KOPT-K1 (cell line): Measurements from ENCODE around the gene STIL.
"Not testable (repeated sequence)": the region's sequence is repeated elsewhere in the genome, so short reads cannot be mapped to it uniquely, and the experiment has no call there.

ENCODE experiments used
- H3K27ac ChIP-seq: fragments of 200-600 bp; sonication (generic); 2 replicates; pipeline ENCODE4 v1.5.1; 2016; ENCODE audit warnings: antibody characterized with exemption, mild to moderate bottlenecking, low read depth, low read length; ENCODE audit not compliant: poor library complexity, severe bottlenecking
- H3K36me3 ChIP-seq: fragments of 200-600 bp; sonication (generic); 2 replicates; pipeline ENCODE4 v1.5.1; 2017; ENCODE audit warnings: antibody characterized with exemption, mild to moderate bottlenecking, low read length, moderate library complexity; ENCODE audit not compliant: insufficient read depth
- H3K9me3 ChIP-seq: fragments of 200-600 bp; sonication (generic); 2 replicates; pipeline ENCODE4 v1.5.1; 2017; ENCODE audit warnings: antibody characterized with exemption, low read length, mild to moderate bottlenecking; ENCODE audit not compliant: insufficient read depth, poor library complexity, severe bottlenecking

STIL gene

GRCh38 chr1:47208374-47208850 is 105.5 kb downstream of the STIL start:
- Histone ChIP-seq H3K36me3 (no peaks in the 10 kb centered on the region), H3K27ac (no peak overlapping the region), H3K9me3 (peaks cover under 1% of the 10 kb centered on the region)

DNA sequence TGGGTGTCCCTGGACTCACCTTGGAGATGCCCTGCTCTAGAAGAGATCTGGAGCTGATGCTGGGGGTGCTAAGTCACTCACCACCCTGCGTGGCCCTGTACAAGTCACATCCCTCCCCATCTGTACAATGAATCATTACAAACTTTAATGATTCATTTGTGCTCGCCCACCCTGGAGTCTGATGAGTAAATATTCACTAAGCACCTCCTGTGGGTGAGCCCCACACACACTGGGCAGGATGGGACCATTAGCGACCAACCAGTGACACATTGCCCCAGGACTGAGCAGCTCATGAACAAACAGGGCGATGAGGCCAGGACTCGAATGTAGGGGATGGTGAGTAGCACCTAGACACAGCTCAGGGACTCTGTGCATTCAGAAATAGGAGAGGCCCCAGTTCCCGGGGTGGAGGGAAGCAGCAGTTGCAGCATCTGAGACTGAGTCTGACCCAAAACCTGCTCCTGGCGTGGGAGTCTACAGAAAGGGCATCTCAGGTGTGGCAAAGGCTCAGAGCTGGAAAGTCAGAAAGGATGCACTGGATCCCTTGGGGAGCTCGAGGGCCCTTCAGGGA is 106.1 kb downstream of the STIL start:
- no peak overlapping the region for H3K27ac ChIP-seq
- peaks cover 5% of the 10 kb centered on the region for H3K9me3 ChIP-seq
- no peaks in the 10 kb centered on the region for H3K36me3 ChIP-seq

- H3K9me3 ChIP-seq = peaks cover 7% of the 10 kb centered on the region
- H3K27ac ChIP-seq = no peak overlapping the region
- H3K36me3 ChIP-seq = no peaks in the 10 kb centered on the region
These were observed 108.0 kb downstream of the STIL start for GRCh38 chr1:47205918-47206317.

GRCh38 chr1:47203504-47203903 is 110.4 kb downstream of the STIL start:
- not testable (repeated sequence) for H3K27ac ChIP-seq

GRCh38 chr1:47201179-47201578 is 112.8 kb downstream of the STIL start:
- no peak overlapping the region for H3K27ac ChIP-seq
- H3K9me3 ChIP-seq = peaks cover 7% of the 10 kb centered on the region
- no peaks in the 10 kb centered on the region for H3K36me3 ChIP-seq

More at GRCh38 chr1:47203504-47203903, 110.4 kb downstream of the STIL start:
- H3K36me3 ChIP-seq, H3K9me3 ChIP-seq: not testable (repeated sequence)
